ENCODE measurements around the gene OAS3.
"Not testable (repeated sequence)": the region's sequence is repeated elsewhere in the genome, so short reads cannot be mapped to it uniquely, and the experiment has no call there.

OAS3 gene

GRCh38 chr12:112927475-112927874, 10.8 kb upstream of the OAS3 start:
- DNase-seq (ENCODE audit: low read depth) = no peak

- DNase-seq (ENCODE audit: low read depth) = no peak
These were observed 10.3 kb upstream of the OAS3 start for GRCh38 chr12:112927925-112928324.

DNA sequence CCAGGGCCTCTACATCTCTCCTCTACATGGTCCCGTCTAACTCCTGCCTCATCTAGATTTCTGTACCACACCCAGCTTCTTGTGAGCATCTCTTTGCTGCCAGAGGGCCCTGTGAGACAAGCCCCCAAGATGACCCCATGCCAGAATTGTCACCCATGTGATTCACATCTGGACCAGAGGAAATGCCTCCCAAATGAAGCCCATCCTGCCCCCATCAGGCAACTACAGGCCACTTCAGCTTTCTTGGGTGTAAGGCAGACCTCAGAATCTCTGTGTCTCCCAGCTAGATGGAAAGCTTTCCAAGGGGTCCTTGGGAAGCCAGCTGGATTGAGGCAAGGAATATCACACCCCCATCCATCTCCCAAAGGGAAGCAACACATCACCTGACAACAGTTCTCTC, 9.3 kb upstream of the OAS3 start:
- no peak for DNase-seq (ENCODE audit: low read depth)

- DNase-seq (ENCODE audit: low read depth) = no peak
These were observed 8.6 kb upstream of the OAS3 start for GRCh38 chr12:112929715-112930114.

- no peak for DNase-seq (ENCODE audit: low read depth)
These were observed 7.9 kb upstream of the OAS3 start for GRCh38 chr12:112930350-112930749.

DNA sequence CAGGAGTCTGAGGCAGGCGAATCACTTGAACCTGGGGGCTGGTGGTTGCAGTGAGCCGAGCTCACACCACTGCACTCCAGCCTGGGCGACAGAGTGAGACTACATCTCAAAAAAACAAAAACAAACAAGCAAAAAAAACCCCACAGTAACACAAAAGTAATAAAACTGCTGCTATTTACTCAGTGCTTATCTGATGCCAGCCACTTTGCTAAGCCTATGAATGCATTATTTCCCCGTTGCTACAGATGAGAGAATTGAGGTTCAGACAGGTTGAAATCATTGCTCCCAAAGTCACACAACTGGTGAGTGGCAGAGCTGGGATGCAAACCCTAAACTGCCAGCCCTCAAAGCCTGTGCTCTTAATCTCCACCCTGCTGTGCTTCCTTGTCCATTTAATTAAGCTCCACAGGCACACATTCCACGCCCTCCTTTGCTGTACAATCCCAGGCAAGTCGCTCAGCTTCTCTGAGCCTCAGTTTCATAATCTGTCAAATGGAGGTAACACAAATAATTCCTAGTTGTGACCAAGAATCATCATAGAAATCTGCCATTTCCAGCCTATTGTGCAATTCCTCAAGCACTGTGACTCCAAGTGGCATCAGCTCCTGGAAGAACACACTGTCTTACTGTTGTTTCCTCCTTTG, 5.7 kb upstream of the OAS3 start:
- DNase-seq (ENCODE audit: low read depth) = no peak

GRCh38 chr12:112933129-112933505, 5.2 kb upstream of the OAS3 start:
- no peak for DNase-seq (ENCODE audit: low read depth)

GRCh38 chr12:112936264-112936663, 2.0 kb upstream of the OAS3 start:
- DNase-seq (ENCODE audit: low read depth) = no peak

- peak; percentile 37 for DNase-seq (ENCODE audit: low read depth)
These were observed 1.3 kb upstream of the OAS3 start for GRCh38 chr12:112936927-112937326.

DNA sequence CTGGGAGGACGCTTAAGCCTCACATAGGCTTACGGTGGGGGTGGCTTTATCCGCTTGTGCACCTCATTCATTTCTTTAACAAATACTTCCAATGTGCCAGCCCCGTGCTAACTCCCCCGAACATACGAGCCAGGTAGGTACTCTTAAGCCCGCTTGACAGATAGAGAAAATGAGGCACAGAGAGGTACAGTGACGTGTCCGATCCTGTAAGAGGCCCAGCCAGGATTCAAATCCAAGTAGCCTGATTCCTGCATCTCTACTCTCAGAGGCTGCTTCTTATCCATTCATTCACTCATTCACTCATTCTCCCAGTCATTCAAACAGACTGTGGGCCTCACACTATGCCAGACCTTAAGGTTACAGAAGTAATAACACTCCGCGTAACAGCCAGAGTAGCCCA, 477 bp downstream of the OAS3 start:
- no peak for DNase-seq (ENCODE audit: low read depth)

DNA sequence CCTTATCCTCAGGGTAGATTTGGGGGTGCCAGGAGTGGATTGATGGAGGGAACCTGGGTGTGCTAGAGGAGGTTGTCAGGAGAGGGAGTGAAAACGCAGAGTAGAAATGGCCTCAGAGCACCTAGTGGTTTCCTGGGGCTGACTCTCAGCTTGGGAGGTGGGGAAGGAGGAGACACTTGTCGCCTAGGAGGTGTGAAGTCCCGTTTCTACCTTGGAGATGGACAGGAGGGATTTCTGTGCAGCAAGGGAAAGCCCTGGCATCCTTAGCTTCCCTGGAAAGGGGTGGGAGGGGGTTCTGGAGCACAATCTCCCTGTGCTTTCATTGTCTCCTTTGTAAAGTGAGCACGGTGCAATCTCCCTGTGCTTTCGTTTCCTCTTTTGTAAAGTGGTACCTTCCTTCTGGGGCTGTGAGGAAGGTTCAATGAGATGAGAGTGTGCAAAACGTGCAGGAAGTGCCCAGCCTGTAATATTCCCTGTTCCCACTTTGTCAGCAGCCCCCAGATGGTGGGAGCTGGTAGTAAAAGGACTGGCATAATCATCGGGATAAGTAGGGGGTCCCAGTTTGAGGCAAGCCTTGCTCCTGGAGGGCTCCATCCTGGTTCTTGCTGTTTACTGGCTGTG, 1.6 kb downstream of the OAS3 start:
- DNase-seq (ENCODE audit: low read depth) = no peak

DNA sequence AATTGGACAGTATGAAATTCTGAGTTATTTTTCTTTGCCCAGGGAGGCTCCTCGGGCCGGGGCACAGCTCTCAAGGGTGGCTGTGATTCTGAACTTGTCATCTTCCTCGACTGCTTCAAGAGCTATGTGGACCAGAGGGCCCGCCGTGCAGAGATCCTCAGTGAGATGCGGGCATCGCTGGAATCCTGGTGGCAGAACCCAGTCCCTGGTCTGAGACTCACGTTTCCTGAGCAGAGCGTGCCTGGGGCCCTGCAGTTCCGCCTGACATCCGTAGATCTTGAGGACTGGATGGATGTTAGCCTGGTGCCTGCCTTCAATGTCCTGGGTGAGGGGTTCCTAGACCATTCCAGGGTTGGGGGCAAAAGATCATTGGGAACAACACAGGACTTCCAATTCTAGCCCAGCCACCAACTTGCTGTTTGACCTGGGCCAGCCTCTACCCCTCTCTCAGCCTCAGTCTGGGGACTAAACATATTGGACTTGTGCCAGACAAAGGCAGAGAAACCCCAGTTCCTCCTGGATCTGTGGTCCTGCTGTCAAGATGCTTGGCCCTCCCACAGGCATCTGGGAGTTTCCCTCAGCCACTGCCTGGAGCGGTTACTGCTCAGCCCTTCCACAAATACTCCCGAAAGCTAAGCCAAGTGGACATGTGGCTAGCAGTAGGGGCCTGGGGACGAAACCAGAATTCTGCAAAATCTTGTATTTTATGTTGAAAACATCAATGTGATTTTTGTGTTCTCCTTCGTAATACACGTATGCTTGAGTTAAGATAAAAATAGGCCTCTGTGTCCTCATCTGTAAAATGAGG, 3.5 kb downstream of the OAS3 start:
- no peak for DNase-seq (ENCODE audit: low read depth)

- no peak for DNase-seq (ENCODE audit: low read depth)
These were observed 4.3 kb downstream of the OAS3 start for GRCh38 chr12:112942572-112942971.

DNA sequence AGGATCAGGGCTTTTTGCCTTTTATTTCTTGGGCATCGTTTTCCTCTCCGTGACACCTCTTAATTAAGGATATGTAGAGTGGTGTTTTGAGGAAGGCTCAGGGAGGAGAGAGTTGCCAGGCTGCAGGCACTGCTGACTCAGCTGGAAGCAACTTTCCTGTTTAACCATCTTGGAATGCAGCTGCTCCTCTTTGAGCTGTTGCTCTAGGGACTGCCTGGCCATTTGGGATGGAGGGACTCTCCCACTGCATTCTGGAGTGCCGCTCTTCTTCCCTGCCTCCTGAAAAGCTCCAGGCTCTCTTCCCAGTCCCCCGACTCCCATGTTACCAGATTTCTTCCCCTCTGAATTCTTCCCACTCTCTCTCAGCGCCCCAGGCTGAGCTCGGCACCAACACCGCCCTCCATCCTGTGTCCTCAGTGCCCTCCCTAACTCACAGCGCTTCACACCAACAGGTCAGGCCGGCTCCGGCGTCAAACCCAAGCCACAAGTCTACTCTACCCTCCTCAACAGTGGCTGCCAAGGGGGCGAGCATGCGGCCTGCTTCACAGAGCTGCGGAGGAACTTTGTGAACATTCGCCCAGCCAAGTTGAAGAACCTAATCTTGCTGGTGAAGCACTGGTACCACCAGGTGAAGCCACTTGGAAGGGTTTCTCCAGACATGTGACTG, 5.9 kb downstream of the OAS3 start:
- no peak for DNase-seq (ENCODE audit: low read depth)

DNA sequence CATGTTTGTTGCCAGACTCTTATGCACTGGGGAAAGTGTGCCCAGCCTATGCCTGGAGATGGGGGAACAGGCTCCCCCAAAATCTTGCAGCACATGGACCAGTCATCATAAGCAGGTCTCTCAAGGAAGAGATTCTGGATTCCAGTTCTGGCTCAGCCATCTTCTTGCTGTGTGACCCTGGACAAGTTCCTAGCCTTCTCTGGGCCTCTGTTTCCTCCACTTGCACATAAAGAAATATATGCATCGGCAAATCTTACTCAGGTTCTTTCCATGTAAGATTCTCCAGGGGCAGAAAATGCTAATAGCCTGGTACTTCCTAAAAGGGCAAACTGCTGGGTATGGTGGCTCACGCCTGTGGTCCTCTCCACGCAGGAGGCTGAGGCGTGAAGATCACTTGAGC, 7.2 kb downstream of the OAS3 start:
- no peak for DNase-seq (ENCODE audit: low read depth)

DNA sequence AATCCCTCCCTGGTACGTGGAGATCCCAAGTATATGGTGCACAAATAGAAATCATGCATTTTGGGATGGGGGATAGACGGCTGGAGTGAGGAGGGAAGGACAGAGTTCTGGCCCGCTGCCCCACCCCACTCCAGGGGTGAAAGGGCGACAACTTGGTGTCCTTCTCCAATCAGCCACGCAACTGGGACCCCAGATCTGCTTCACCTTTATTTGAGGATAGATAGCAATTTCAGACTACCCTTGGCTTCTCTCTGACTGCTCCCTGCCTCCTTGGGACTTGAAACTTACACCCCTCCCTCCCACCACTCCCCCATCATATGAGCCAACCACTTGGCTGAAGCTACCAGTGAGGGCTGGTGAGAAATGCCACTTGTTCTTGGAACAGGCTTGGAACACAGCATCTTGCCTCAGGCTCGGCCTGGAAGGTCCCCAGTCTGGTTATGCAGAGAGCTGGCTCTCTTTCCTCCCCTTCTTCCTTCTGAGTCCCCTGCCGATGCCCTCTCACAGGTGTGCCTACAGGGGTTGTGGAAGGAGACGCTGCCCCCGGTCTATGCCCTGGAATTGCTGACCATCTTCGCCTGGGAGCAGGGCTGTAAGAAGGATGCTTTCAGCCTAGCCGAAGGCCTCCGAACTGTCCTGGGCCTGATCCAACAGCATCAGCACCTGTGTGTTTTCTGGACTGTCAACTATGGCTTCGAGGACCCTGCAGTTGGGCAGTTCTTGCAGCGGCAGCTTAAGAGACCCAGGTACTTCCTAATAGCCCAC, 8.1 kb downstream of the OAS3 start:
- no peak for DNase-seq (ENCODE audit: low read depth)

DNA sequence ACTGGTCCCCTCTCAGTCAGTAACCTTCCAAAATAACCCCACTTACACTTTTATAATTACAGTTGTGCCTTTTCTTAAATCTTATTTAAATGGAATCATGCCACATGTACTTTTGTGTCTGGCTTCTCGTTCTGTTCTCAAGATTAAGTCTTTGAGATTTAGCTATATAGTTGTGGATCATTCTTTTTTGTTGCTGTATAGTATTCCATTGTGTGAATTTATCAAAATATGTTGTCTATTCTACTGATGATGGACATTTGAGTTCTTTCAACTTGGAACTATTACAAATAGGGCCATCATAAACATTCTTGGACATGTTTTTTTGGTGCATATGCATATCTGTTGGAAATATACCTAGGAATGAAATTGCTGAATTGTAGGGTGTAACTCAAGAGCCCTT, 9.0 kb downstream of the OAS3 start:
- DNase-seq (ENCODE audit: low read depth) = no peak

DNA sequence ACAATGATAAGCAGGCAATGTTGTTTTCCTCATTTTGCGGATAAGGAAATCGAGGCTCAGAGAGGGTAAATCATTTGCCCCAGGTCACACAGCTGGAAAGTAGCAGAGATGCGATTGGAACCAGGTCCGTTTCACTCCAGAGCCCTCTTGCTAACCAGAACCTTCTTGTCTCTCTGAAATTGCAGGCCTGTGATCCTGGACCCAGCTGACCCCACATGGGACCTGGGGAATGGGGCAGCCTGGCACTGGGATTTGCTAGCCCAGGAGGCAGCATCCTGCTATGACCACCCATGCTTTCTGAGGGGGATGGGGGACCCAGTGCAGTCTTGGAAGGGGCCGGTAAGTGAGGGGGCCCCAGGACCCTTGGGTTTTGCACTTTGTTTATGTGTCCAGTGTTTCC, 9.5 kb downstream of the OAS3 start:
- no peak for DNase-seq (ENCODE audit: low read depth)

DNA sequence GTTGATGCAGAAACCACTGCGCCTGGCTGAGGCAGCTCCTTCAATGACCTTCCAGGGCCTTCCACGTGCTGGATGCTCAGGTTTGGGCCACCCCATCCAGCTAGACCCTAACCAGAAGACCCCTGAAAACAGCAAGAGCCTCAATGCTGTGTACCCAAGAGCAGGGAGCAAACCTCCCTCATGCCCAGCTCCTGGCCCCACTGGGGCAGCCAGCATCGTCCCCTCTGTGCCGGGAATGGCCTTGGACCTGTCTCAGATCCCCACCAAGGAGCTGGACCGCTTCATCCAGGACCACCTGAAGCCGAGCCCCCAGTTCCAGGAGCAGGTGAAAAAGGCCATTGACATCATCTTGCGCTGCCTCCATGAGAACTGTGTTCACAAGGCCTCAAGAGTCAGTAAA, 10.5 kb downstream of the OAS3 start:
- DNase-seq (ENCODE audit: low read depth) = no peak

DNA sequence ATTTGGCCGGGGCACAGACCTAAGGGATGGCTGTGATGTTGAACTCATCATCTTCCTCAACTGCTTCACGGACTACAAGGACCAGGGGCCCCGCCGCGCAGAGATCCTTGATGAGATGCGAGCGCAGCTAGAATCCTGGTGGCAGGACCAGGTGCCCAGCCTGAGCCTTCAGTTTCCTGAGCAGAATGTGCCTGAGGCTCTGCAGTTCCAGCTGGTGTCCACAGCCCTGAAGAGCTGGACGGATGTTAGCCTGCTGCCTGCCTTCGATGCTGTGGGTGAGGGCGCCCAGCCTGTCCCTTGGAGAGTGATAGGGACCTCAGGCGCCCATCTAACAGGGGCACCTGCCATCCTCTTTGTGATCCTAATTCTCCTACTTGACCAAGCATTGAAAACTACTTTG, 12.4 kb downstream of the OAS3 start:
- no peak for DNase-seq (ENCODE audit: low read depth)

DNA sequence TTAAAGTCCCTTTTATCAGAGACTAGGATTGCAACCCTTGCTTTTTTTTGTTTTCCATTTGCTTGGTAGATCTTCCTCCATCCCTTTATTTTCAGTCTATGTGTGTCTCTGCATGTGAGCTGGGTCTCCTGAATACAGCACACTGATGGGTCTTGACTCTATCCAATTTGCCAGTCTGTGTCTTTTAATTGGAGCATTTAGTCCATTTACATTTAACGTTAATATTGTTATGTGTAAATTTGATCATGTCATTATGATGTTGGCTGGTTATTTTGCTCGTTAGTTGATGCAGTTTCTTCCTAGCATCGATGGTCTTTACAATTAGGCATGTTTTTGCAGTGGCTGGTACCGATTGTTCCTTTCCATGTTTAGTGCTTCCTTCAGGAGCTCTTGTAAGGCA, 18.9 kb downstream of the OAS3 start:
- not testable (repeated sequence) for DNase-seq (ENCODE audit: low read depth)

DNA sequence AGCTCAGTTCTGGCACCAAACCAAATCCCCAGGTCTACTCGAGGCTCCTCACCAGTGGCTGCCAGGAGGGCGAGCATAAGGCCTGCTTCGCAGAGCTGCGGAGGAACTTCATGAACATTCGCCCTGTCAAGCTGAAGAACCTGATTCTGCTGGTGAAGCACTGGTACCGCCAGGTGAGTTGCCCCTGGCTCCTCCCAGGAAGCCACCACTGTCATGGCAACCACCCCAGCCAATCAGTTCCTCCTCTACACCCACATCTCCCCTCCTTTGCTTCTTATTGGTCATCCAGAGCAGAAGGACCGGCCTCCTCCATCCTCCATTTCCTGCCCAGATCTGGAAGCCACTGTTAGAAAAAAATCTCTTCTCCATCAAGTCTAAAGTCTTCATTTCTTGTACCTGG, 22.8 kb downstream of the OAS3 start:
- no peak for DNase-seq (ENCODE audit: low read depth)

Measured in amniotic epithelial cell (primary cell).